GM19099 (cell line): Measurements from ENCODE around the gene MBD2.

Source experiments
- POLR2A ChIP-seq: IDR thresholded peaks from 3 replicates; pipeline ENCODE4 v1.6.1; 2011; ENCODE audit warnings: low read depth; ENCODE audit not compliant: insufficient read length; ENCODE audit errors: extremely low read depth

Gene MBD2

DNA sequence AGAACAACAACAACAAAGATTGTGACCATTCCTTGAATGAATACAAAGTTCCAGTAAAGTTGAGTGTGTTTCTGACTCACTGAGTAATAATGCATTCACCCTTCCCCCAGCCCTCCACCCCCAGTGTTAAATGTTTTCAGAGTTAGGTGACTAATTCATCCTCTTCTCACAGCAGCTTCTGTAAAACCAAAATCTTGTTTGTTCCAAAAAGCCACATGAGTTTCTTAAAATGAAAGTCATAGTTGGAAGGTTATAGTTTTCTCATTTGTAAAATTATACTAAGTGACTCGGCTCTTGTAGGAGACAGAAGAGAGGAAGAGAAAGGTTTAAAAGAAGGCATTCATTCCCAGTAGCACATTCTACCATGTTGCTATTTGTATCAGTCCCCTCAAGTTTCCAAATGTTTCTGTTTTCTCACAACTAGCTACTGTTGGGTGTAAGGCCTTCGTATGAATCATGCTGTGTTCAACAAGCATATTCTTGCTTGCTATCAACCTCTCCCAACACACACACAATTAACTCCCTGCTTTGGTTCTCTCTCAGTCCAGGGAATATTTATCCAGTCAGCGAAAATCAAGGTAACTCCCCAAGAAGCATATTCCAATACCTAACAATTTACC is 75.3 kb downstream of the MBD2 start:
- TF ChIP-seq POLR2A = no peak

DNA sequence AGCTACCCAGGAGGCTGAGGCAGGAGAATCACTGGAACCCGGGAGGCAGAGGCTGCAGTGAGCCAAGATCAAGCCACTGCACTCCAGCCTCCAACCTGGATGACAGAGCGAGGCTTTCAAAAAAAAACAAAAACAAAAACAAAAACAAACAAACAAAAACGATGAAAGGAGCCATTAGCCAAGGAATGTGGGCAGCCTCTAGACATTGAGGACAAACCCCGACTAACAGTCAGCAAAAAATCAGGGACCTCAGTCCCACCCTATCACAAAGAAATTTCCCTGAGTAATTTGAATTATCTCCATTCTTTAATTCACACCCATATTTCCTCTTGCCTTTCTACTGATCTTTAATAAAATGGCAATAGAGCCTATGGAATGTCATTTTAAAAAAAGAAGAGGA is 75.8 kb downstream of the MBD2 start:
- TF ChIP-seq POLR2A = no peak

DNA sequence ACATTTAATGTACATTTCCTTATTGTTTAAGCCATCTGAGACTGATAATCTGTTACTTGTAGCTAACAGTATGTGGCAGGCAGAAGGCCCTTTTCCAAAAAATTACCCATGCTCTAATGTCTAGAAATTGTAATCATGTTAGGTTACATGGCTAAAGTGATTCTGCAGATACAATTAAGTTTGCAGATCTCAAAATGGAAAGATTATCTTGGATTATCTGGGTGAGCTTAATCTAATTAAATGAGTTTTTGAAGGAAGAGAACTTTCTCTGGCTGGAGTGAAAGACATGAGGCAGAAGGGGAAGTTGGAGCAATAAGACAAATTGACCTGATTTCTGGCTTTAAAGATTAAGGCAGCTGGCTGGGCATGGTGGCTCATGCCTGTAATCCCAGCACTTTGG is 76.3 kb downstream of the MBD2 start:
- TF ChIP-seq POLR2A = no peak

DNA sequence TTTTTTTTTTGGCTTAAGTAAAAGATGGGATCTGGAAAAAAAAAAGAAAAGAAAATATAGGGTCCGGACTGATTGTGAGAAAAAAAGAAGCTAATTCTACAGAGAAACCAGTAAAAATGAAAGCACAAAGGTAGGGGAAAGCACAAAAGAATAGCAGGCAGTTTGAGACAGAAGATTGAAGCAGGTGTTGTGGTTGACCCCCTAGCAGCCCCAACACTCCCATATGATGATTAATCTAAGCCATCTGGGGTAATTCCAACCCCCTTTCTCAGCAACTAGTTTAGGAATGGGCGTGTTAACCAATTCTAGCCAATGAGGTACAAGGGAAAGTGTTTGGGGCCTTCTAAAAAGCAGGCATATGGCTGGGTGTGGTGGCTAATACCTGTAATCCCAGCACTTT is 77.0 kb downstream of the MBD2 start:
- TF ChIP-seq POLR2A = no peak

DNA sequence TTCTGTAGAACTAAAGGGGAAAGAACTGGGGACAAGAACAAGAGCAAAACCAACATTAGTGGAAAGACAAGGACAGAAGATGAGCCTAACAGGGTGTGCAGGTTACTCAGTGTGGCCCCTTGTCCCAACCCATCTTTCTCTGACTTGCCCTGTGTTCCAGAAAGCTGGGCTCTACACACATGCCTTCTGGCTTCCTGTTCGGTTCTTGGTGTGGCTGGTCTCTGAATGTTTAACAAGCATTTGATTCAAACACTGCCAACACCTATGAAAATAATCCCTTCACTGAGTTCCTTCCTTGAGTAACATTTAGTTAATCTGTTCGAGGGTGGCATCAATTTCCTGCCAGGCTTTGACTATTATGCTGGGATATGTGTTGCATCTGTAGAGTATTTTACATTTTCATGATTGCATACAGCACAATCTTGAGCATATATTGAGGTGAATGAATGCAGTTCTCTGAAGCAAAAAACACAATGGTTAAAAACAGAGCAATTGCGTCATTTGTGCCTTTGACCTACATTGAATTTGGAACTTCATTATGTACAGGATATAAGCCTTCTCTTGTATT is 83.3 kb downstream of the MBD2 start:
- TF ChIP-seq POLR2A = no peak

DNA sequence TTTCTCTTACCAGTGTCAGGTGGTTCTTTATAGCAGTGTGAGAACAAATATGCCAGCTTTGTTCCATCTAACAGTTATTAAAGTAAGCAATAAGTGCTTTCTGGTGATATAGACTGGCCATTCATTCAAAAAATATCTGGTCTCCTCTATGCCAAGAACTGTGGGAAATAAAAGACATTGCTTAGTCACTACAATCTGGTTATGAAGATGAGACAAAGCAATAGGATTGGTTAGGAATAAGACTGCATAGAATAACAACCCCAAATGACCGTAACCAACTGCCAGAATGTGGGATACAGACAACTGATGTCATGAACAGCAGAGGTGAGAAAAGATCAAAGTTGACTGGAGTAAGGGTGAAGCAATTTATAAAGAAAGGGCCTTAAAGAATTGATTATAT is 83.8 kb downstream of the MBD2 start:
- TF ChIP-seq POLR2A = no peak

DNA sequence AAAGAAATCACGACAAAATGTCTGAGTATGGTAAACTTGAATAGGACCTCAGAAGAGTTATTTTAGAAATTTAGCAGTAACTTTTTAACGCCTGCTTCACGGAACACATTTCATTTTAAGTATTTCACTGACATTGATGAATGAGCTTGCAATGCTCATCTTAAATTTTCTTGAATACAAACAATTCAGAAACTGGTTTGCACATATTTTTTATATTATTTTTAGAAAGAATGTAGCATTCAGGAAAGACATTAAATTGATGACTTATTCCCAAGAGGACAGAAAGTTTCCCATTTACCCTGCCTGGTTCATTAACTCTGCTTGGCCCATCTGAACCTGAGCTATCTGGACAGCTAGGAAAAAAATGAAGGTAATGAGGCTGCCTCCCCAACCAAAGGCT is 89.3 kb downstream of the MBD2 start:
- TF ChIP-seq POLR2A = no peak

DNA sequence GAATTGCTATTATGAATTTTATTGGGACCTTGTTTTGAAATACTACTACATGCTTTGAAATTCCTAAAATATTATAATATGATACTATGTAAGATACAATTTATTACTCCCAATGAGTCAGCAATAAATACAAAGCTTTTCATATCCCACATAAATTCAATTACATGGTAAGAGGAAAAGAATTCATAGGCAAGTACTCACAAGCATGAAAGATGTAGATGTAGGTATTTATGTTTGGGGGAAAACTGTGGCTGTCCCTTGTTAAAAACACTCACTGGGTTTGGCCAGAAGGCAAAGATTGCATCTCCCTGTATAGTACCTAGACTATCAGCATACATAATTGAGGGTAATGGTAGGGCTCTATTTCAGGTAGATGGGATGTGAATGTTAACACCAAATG is 90.4 kb downstream of the MBD2 start:
- TF ChIP-seq POLR2A = no peak

DNA sequence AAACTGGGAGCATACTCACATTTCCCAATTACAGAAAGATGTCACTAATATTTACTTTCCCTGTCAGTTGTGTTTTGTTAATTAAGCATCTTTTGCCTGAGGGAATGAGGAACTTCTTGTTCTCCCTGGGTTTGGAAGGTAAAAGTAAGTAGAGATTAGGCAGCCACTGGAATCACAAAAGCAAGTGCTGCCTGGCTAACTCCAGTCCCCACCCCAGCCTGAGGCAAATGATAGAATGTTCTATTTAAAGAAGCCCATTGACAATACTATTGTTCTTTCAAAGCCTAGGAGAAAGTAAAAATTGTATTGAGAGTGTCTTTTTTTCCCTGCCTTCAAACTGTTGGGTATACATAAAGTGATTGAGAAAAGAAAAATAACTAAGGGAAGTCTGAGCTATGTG is 93.8 kb downstream of the MBD2 start:
- TF ChIP-seq POLR2A = no peak

DNA sequence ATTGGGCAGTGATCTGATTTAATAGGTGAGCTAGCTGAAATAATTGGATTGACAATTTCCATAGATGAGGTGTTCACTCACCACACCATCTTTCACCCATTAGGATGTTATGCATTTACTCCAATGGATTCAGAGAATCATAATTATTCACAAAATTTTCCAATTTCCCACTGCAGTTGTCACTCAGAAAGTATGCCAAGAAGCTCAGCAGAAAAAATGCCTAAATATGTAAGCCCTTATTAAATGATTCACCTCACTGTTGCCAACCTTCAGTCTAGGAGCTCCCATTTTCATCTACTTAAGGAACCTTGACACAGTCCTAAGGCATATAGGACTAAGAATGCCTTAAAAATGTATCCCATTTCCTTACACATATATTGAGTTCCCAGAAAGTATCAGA is 94.3 kb downstream of the MBD2 start:
- no peak for TF ChIP-seq POLR2A

DNA sequence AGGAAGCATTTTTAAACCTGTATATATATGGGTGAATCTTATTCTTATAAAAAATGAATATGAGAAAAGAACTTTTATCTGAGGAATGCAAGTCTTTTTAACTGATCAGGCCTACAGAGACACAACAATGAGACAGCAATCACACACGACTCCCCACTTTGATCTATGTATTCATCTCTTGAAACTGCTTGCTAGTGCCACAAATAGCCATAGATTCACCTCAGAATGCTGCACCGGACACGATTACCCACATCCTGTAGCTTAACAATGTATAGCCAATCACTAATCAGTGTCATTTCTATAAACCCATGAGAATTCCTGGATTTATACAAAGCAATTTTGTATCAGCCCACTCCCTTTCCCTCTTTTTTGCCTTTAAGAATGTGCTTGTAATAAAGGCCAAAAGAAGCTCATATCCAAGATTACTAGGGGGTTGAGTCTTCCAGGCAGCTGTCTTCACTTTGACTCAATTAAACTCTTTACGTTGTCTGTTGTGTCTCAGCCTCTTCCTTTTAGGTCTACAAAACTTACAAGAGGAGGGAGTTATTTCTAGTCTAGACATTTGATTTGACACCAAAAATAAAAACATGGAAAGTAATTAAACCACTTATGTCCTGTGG is 94.9 kb downstream of the MBD2 start:
- TF ChIP-seq POLR2A = no peak

DNA sequence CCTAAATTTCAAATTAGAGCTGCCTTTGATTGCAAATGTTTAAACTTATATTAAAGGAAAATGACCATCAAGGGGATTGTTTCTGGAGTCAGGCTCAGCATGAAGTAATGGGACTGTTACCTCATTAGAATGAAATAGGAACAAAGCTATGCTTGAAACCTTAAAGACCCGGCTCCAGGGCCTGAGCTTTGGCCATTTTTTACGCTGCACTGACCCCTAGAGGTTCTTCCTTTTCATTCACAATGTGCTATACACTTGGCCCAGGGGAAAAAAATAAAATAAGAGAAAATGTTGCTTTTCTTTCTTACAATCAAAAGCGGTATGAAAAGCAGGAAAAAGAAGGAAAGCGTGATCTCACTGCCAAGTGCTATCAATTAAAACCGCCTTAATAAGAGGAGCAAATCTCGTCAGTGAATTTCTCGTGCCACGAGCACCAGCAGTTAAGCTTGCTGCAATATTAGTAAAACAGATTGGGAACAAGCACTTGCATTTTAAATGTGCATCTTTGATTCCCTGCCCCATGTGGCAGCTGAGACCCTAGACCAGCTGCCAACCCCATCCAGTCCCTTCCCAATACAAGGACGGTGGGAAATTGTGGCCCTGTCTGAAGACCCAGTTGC is 96.6 kb downstream of the MBD2 start:
- TF ChIP-seq POLR2A = no peak

DNA sequence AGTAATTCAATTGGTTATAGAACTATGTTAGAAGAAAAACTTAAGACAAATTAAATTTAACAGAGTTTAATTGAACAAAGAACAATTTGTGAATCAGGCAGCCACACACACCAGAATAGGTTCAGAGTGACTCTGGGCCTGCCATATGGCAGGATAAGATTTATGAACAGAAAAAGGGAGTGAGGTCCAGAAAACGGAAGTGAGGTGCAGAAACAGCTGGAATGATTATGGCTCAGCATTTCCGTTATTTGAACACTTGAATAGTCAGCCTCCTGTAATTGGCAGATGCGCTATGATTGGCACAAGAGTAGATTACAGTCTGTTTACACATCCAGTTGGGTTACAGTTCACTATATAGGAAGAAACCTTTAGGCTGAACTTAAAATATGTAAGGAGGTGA is 99.0 kb downstream of the MBD2 start:
- no peak for TF ChIP-seq POLR2A

DNA sequence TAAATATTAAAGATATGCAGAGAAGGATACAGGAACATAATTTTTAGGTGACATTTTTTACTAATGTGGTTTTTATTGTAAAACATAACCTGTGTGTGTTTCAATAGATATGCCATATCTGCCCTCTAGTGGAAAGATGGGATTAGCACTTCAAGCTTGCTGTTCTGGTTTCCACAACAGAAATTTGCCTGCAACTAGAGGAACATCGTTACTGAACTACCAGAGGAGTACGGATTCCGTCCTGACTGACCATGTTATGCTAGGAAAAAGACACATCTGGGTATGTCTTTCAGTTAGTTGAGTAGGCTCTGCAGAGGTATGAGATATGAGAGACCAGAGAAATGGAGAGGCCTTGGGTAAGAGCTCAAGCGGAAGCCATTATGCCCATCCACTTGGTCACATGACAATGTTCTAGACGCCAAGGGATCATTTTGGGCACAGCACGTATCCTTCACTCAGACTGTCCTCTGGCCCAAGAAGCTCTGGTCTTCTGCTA is 104.9 kb downstream of the MBD2 start:
- TF ChIP-seq POLR2A = no peak

DNA sequence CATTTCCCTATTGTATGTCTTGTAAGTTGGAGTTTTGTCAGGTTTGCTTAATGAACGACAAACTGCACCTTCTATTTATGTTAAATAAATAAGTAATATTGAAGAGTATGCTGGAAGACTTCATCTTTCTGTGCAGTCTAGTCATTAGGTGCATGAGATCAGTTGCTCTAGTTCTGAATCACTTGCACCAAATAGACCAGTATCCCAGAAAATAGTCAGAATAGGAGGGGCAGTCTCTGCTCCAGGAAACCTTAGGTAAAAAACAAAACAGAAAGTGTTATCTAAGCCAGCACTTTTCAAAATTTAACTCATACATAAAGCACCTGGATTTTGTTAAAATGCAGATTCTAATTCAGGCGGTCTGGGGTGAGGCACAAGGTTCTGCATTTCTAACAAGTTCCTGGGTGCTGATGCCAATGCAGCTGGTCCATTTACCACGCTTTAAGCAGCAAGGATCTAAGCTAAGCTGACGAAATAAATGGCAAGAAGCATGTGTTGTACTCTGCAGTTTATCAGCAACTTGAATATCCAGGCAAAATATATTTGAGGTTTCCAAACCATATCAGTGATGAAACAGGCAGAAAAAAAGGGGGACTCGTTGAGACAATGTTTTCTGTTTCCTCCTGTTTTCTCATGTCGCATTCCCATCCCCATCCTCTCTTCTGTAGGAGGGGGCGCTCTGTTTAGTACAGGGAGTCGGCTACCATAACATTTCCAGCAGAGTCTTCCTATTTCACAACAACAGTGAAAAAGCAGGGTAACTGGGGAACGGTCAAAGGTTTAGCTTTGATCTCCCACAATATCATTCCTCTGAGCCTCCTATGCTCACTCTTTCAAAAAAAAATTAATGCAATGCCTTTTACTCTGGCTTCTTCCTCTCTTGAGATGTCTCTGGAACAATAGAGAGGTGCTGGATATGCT is 106.4 kb downstream of the MBD2 start:
- no peak for TF ChIP-seq POLR2A
